ENCODE data around the gene PKNOX1. TPM values are rescaled to one million over a fixed set of nuclear protein-coding genes. Genes with fewer than 3 reads are reported as not detected.

The PKNOX1 gene
- total and polyA plus RNA-seq, 9 of the 15 experiments (the other 6 are each of a cell fraction or from before 2014, with no cell fraction given), result 8.8 to 25.9 (median 13.2) TPM

- TF ChIP-seq ZNF398 (CRISPR knock-in tag; IDR thresholded peaks at IDR 0.05) (no peak), ID3 (CRISPR knock-in tag; IDR thresholded peaks at IDR 0.05) (no peak), ID3 (tag; IDR thresholded peaks at IDR 0.05) (peak; percentile 93), ZNF444 (CRISPR knock-in tag; IDR thresholded peaks at IDR 0.05) (no peak), POLR2AphosphoS2 (IDR thresholded peaks at IDR 0.05; ENCODE audit: low read length) (no peak), SMAD4 (CRISPR knock-in tag; conservative IDR thresholded peaks at IDR 0.05) (0 out of 2 replicates have a peak, but pooled peaks have one; percentile 42), TEAD1 (CRISPR knock-in tag; IDR thresholded peaks at IDR 0.05) (0 out of 4 replicates have a peak, but pooled peaks of 1 of the 2 experiments have one; percentile 18), ZNF12 (CRISPR knock-in tag; IDR thresholded peaks at IDR 0.05) (peak; percentile 53; the same call in 1 of the 2 replicates), RAD21 (CRISPR knock-in tag; conservative IDR thresholded peaks at IDR 0.05 in 1 of 2, IDR thresholded peaks at IDR 0.05 in 1 of 2) (no peak), POLR3G (IDR thresholded peaks at IDR 0.05; ENCODE audit: extremely low read depth, insufficient read length, insufficient replicate concordance) (no peak), THRAP3 (IDR thresholded peaks at IDR 0.05; ENCODE audit: borderline replicate concordance) (no peak), ZNF407 (IDR thresholded peaks at IDR 0.05; ENCODE audit: low read depth) (no peak), SMARCA5 (IDR thresholded peaks at IDR 0.05) (peak; percentile 51; the same call in 1 of the 2 replicates), ATF6 (CRISPR knock-in tag; IDR thresholded peaks at IDR 0.05) (peak; percentile 48; the same call in 1 of the 2 replicates)
These were observed 912 bp upstream of the PKNOX1 start (continued) for GRCh38 chr21:42973309-42973990.

Data from K562 (cell line).